ENCODE measurements around the gene CCDC97. TPM values are rescaled to one million over a fixed set of nuclear protein-coding genes. Genes with fewer than 3 reads are reported as not detected.

CCDC97 gene
- total RNA-seq, 1 experiment from 2014 or later = 39.4 TPM

DNA sequence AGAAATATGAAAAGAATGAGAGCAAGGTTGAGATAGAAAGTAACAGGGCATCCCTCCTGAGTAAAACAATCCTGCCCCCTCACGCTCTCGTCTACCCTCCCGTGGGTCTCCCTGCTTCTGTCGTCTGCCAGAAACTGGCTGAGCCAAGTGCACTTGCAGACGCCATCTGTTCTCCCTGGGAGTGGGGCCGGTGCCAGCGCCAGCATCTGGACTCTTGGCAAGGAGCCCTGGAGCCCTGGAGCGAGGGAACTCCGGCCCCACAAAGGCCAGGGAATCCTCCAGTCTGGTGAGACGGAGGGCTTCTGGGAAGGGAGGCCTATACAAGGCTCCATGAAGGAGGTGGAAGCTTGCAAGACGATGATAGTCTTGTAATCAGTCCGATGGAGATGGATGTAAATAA lies 64.0 kb downstream of the CCDC97 start:
- no peak for TF ChIP-seq CTCF (conservative IDR thresholded peaks at IDR 0.05)
- no peak overlapping the region for H2BK20ac ChIP-seq (ENCODE audit: low read depth, low read length, poor library complexity, severe bottlenecking)
- no peaks in the 10 kb centered on the region for H3K36me3 Mint-ChIP-seq (ENCODE audit: insufficient read depth in 1 of 3, low read depth in 3 of 3)

More for the DNA sequence above, 64.0 kb downstream of the CCDC97 start:
- H2AK5ac ChIP-seq (ENCODE audit: insufficient read length, low read length) = no peak overlapping the region
- H3T11ph ChIP-seq (ENCODE audit: low read length) = no peak overlapping the region
- Mint-ChIP-seq H3K27me3 (ENCODE audit: low read depth) (peaks cover 7% of the 10 kb centered on the region), H3K4me1 (peaks cover 12 to 19% of the 10 kb centered on the region in 2 experiments), H3K9me3 (no peaks in the 10 kb centered on the region; a peak in 1 of 5 replicates), H3K4me3 (no peak overlapping the region; a peak in 1 of 5 replicates), H3K27ac (no peak overlapping the region; a peak in 1 of 7 replicates)
- H2BK15ac ChIP-seq (ENCODE audit: low read depth, low read length) = no peak overlapping the region
- H3K27ac ChIP-seq (ENCODE audit: insufficient read length, low read depth, low read length) = no peak overlapping the region
- peaks cover 2% of the 10 kb centered on the region; the same call in 1 of the 2 replicates for H3K4me1 ChIP-seq (ENCODE audit: insufficient read depth, low read length)
- no peak overlapping the region for H2AFZ ChIP-seq (ENCODE audit: low read length)
- H4K5ac ChIP-seq (ENCODE audit: insufficient read length, low read depth, low read length) = no peak overlapping the region
- H3K4me2 ChIP-seq (ENCODE audit: insufficient read depth, insufficient read length, low read length) = no peak overlapping the region
- no CpG with 5 or more reads among the region's 12 CpGs for WGBS (ENCODE audit: extremely low coverage, insufficient read length, low lambda C conversion rate)
- no peak overlapping the region for H3K9ac ChIP-seq (ENCODE audit: extremely low read depth, insufficient read length, low read length)
- no peak overlapping the region for H3K18ac ChIP-seq (ENCODE audit: insufficient read length, low read depth, low read length)
- H3K23me2 ChIP-seq (ENCODE audit: insufficient read length, low read depth, low read length, poor library complexity, severe bottlenecking) = peaks cover 7% of the 10 kb centered on the region
- no peak for DNase-seq
- no peak overlapping the region for H2BK120ac ChIP-seq (ENCODE audit: low read depth, low read length, poor library complexity, severe bottlenecking)
- H3K14ac ChIP-seq (ENCODE audit: insufficient read depth, low read length) = no peak overlapping the region
- H3K27me3 ChIP-seq (ENCODE audit: insufficient read depth, low read length) = no peaks in the 10 kb centered on the region
- no peak overlapping the region for H2BK12ac ChIP-seq (ENCODE audit: insufficient read length, low read depth, low read length)
- no peaks in the 10 kb centered on the region for H3K9me3 ChIP-seq (ENCODE audit: control insufficient read depth, low read depth, low read length)
- no peak overlapping the region for H2BK5ac ChIP-seq (ENCODE audit: insufficient read length, low read length)
- no peak overlapping the region for H3K23ac ChIP-seq (ENCODE audit: insufficient read length, low read depth, low read length)
- H3K79me2 ChIP-seq (ENCODE audit: insufficient read depth, low read length) = no peaks in the 10 kb centered on the region
- H4K8ac ChIP-seq (replicated peaks; ENCODE audit: insufficient read length, low read depth, low read length) = no peak overlapping the region
- no peak overlapping the region for H4K91ac ChIP-seq (ENCODE audit: insufficient read length, low read depth, low read length)
- H3K56ac ChIP-seq (ENCODE audit: insufficient read length, low read depth, low read length) = no peak overlapping the region
- no peak overlapping the region for H3K4ac ChIP-seq (ENCODE audit: low read depth, low read length)
- H4K20me1 ChIP-seq (ENCODE audit: control insufficient read depth, insufficient read depth, insufficient read length) = no peaks in the 10 kb centered on the region
- no peaks in the 10 kb centered on the region for H3K79me1 ChIP-seq (ENCODE audit: insufficient read depth, low read depth, low read length, poor library complexity, severe bottlenecking)

Other genes with a start within 250 kb of the CCDC97 start
- 0.63 and 0.72 TPM in 2 replicates for gene CYP2A13, start 221.7 kb upstream of the CCDC97 start, total RNA-seq (2021)
- 0.63 TPM in 1 of 2 replicates, not detected in the other for gene CYP2F1, start 195.7 kb upstream of the CCDC97 start, total RNA-seq (2021)
- 159 and 175 TPM in 2 replicates for gene CYP2S1, start 117.0 kb upstream of the CCDC97 start, total RNA-seq (2021)
- 29.4 and 30.3 TPM in 2 replicates for gene AXL, start 90.9 kb upstream of the CCDC97 start, total RNA-seq (2021)
- gene HNRNPUL1, start 45.8 kb upstream of the CCDC97 start, total RNA-seq (2021) = 309 and 315 TPM in 2 replicates
- 30.1 and 31.3 TPM in 2 replicates for gene TGFB1, start 43.8 kb downstream of the CCDC97 start, total RNA-seq (2021)
- gene B9D2, start 54.0 kb downstream of the CCDC97 start, total RNA-seq (2021) = 4.8 and 5.2 TPM in 2 replicates
- gene TMEM91, start 66.4 kb downstream of the CCDC97 start, total RNA-seq (2021) = 5.7 and 6.1 TPM in 2 replicates
- gene EXOSC5, start 87.2 kb downstream of the CCDC97 start, total RNA-seq (2021) = 58.7 and 62.1 TPM in 2 replicates
- gene BCKDHA, start 87.6 kb downstream of the CCDC97 start, total RNA-seq (2021) = 21.1 and 28.3 TPM in 2 replicates
- gene B3GNT8, start 117.2 kb downstream of the CCDC97 start, total RNA-seq (2021) = 0.86 and 0.96 TPM in 2 replicates
- gene DMAC2, start 129.7 kb downstream of the CCDC97 start, total RNA-seq (2021) = 70.5 and 74.7 TPM in 2 replicates
- gene ERICH4, start 133.0 kb downstream of the CCDC97 start, total RNA-seq (2021) = not detected in 2 replicates

Measured in H9 (cell line).